NK-92 (cell line): ENCODE results near the gene AKAP1.

Source experiments
- DNase-seq: peaks from one replicate; lab custom pipeline; 2025; ENCODE audit not compliant: unreplicated experiment; lab: John Stamatoyannopoulos, UW

Gene AKAP1, protein sequence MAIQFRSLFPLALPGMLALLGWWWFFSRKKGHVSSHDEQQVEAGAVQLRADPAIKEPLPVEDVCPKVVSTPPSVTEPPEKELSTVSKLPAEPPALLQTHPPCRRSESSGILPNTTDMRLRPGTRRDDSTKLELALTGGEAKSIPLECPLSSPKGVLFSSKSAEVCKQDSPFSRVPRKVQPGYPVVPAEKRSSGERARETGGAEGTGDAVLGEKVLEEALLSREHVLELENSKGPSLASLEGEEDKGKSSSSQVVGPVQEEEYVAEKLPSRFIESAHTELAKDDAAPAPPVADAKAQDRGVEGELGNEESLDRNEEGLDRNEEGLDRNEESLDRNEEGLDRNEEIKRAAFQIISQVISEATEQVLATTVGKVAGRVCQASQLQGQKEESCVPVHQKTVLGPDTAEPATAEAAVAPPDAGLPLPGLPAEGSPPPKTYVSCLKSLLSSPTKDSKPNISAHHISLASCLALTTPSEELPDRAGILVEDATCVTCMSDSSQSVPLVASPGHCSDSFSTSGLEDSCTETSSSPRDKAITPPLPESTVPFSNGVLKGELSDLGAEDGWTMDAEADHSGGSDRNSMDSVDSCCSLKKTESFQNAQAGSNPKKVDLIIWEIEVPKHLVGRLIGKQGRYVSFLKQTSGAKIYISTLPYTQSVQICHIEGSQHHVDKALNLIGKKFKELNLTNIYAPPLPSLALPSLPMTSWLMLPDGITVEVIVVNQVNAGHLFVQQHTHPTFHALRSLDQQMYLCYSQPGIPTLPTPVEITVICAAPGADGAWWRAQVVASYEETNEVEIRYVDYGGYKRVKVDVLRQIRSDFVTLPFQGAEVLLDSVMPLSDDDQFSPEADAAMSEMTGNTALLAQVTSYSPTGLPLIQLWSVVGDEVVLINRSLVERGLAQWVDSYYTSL

DNA sequence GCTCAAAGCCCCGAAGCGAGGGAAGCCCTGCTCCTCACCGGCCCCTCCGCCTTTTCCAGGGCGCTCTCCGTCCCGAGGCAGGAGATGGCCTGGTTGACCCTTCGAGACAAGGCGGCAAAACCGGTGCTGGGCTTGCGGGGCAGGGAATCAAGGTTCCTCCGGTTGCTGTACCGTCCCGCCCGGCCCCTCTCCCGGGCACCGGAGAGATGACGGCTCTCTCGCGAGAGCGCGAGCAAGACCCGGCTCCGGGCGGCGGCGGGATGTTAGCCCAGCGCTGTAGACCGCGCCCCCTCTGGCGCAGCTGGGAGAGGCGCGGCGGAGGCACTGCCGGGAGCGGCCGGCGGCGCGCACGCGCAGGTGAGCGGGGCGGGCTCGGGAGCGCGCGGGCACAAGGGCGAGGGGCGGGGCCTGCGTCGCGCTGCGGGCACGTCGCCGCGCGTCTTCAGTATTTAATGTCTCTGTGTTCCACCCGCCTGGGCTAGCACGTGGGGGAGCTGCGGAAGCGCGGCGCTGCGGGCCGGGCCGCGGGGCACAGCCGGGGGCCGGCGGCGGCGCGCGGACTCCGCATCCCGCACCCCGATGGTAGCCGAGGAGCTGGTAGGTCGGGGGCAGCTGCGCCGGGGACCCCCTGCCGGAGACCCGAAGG, at the start of gene AKAP1:
TSS of gene AKAP1 (plus strand) at position 445 of the 646 bp plus-strand sequence. CDS start 20,219 bp downstream, outside the sequence.
- DNase-seq = peak; percentile 75

DNA sequence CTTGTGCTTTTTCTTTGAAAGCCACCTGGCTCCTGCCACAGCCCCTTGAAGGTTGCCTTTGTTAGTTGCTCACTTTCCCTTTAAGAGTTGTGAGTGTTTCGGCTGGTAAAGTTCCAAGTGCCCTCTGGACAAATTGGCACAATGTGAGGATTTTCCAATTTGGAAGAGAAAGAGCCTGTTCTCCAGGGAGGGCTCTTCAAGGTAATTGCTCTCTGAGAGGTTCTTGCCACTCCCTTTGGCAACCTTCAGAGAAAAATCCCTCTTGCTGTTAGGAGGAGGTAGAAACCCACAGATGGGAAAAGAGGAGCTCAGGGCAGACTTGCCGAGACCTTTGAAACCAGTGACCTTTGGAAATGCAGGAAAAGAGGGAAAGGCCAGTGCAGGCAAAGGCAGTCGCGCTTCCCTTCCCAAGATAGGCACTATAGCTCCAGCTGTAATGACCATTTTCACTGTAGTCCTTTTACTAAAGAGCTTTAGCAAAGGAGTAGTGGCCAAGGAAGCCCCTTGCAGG, 49.0 kb upstream of the AKAP1 start:
- no peak for DNase-seq

DNA sequence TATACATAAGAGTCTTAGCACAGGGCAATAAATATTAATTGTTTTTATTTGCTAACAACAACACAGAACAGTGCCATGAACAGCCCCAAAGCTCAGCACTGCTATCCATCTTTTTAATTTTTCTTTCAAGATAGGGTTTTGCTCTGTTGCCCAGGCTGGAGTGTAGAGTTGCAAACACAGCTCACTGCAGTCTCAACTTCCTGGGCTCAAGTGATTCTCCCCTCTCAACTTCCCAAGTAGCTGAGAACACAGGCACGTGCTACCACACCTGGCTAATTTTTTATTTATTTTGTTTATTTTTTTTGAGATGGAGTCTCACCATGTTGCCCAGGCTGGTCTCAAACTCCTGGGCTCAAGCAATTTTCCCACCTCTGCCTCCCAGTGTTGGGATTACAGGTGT, 47.6 kb upstream of the AKAP1 start:
- DNase-seq = no peak

DNA sequence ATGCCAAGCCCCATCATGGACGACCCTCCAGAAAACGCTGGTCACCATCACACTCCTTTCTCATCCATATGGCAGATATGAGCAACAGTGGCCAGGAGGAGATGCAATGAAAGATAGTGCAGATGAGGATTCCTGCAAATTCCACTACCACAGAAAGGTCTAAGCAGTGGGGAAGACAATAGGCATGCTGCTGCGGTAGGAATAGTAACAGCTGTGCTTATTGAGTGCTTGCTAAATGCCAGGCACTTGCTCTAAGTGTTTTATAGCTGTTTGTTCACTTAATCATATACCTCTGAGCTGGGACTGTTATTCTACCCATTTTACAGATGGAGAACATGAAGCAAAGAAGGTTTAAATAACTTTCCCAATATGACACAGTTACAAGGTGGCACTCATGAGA, 46.6 kb upstream of the AKAP1 start:
- DNase-seq = no peak

DNA sequence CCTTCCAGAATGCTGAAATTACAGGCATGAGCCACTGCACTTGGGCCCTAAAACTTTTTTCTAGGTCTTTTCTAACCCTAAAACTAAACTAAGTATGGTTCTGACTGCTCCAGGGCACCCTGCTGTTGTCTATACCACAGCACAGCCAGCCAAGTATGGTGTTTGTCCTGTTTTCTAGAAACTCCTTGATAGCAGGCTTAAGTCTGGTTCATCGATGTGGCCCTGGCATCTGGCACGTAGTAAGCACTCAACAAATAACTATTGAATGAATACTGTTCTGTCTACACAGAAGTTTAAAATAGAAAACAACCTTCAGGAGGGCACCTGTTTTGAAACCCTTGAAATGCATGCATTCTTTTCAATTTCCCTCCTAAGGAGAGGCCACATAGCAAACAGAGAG, 44.5 kb upstream of the AKAP1 start:
- no peak for DNase-seq

DNA sequence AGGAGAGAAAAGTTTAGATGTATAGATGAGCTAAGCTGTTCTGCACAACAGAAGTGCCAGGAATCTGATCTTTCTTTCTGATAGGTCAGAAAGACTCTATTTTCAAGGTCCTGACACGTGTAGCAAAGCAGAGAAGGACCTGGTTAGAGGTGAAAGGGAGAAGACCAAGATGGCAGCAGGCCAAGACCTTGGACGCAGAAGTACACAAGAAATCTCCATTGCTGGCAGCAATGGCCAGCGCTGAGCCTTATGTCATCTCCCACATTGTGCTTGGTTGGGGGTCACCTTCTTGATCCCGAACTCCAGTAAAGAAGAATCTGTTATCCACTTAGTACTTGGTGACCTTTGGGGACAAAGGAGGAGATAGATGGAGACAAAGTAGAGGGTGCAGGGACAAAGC, 41.8 kb upstream of the AKAP1 start:
- DNase-seq = no peak

DNA sequence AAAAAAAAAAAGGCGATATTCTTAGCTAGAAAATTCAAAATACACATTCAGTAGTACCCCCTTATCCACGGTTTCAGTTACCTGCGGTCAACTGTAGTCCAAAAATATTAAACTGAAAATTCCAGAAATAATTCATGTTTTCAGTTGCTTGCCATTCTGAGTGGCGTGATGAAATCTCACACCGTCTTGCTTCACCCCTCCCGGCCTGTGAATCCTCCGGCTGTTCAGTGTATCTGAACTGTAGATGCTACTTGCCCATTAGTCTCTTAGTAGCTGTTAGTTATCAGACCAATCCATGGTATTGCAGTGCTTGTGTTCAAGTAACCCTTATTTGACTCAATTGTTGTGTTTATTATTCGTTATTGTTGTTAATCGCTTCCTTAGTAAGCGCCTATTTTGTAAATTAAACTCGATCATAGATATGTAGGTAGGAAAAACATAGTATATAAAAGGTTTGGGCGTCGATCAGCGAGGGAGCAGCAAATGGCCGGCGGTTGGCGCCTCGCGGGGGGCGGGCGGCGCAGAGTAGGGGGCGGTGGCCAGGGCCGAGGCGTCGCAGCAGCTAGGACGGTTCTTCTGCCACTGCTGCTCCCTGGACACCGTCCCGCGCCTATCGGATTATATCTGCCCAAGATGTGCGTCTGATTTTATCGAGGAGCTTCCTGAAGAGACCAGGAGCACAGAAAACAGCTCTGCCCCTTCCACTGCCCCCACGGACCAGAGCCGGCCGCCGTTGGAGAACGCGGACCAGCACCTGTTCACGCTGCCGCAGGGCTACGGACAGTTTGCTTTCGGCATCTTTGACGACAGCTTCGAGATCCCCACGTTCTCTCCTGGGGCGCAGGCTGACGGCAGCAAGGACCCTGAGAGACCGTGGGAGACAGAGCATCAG, 39.8 kb upstream of the AKAP1 start:
- no peak for DNase-seq

DNA sequence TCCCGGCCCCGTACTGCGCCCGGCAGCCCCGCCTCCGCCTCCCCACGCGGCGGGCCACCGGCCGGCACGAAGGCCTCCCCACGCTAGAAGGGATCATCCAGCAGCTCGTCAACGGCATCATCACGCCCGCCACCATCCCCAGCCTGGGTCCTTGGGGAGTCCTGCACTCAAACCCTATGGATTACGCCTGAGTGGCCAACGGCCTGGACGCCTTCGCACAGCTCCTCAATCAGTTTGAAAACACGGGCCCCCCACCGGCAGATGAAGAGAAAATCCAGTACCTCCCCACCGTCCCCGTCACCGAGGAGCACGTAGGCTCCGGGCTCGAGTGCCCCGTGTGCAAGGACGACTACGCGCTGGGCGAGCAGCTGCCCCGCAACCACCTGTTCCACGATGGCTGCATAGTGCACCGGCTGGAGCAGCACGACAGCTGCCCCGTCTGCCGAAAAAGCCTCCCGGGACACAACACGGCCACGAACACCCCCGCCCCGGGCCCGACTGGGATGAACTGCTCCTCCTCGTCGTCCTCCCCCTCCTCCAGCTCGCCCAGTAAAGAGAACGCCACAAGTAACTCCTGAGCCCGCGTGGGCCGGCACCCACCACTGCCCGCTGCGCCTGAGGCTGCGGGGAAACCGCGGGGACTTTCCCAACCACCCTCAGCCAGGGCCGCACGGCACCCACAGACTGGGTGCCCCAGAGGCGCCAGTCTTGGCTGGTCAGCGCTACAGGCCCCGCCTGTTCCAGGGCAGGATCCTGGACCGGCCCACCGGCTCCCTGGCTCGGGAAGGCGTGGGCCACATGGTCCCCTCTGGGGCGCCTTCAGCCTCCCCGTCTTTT, 39.0 kb upstream of the AKAP1 start:
- no peak for DNase-seq

DNA sequence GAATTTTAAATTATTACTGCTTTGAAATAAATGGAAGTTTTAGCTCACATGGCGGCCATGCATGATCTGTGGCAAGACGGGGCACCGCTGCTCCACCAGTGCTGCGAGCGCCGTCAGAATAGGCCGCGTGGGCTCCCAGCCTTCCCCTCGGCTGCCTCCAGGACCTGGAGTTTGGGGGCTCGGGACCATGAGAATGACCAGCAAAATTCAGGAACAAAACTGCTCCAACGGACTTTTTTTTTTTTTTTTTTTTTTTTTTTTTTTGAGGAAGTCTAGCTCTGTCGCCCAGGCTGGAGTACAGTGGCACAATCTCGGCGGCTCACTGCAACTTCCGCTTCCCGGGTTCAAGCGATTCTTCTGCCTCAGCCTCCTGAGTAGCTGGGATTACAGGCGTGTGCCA, 38.3 kb upstream of the AKAP1 start:
- DNase-seq = no peak

DNA sequence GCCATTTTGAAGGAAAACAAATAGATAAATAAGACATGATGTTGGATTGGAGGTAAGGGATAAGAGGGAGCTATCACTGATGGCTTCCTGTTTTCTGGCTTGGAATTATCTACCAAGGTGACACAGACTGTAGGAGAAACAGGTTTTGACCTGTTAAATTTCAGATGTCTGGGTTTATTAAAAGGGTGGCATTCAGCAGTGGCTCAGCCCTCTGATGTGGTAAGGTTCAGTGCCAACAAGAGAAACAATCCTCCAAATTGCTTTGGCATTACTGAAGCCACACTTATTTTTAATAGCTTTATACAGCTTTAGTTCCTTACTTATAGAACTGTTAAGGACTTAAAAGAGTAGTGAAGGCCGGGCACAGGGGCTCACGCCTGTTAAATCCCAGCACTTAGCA, 37.0 kb upstream of the AKAP1 start:
- no peak for DNase-seq

DNA sequence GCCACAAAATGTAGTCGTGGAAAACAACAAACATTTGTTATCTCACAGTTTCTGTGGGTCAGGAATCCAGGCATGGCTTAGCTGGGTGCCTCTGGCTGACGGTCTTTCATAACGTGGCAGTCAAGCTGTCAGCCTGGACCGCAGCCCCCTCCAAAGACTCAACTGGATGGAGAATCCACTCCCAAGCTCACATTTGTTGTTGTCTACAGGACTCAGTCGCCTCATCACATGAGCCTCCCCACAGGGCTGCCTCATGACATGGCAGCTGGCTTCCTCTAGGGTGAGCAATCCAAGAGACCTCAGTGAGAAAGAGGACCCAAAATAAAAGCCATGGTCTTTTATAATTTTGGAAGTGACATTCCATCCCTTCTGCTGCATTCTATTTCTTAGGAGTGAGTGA, 34.7 kb upstream of the AKAP1 start:
- DNase-seq = no peak

DNA sequence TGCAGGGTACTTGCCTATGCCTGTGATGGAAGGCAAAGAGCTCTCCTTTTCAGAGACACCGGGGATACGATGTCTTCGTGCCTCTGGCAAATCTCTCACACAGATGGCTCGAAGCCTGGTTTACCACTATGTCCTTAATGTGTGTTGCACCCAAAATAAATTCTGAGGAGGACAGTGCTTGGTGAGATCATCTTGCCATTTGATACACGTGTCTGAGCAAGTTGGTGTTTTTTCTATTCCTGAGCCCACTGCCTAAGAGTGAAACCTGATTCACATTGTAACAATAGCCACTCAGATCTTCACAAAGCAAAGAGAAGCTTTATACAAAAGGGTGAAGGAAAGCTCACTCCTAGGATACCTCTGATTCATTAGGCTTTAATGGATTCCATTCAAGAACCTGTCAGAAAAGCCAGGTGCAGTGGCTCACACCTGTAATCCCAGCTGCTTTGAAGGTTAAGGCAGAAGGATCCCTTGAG, 33.1 kb upstream of the AKAP1 start:
- DNase-seq = no peak

DNA sequence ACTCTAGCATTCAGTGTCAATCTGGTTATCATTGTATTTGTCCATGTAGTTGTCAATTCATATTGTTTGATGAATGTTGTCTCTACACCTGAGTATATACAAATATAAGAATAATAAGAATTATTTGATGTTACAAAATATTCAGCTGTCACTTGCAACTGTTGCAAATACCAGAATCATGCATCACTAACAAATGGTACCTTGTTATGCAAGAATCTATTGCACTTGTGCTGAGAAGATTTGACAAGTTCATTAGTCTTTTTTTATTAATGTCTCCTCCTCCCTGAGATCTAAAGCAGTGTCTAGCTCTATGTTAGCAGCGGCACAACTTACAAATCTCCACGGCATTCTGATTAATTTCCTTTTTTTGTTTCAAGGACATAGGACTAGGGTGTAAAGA, 22.2 kb upstream of the AKAP1 start:
- no peak for DNase-seq

DNA sequence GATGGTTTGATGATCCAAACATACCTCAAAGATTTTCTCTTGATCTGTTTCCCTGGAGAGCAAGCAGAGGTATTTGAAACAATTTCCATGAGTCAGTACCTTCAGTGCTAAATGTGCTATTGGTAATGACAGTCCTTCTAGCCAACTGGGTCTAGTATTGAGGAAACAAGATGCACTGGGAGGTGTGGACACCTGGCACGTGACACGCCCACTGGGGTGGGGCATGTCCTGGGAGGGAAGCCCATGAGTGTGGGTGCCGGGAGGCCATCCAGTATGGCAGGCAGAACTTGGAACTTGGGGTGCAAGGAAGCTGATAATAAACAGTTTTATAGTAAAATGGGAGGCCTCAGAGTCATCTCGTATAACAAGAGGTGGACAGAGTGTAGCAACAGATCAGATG, 17.9 kb upstream of the AKAP1 start:
- no peak for DNase-seq

DNA sequence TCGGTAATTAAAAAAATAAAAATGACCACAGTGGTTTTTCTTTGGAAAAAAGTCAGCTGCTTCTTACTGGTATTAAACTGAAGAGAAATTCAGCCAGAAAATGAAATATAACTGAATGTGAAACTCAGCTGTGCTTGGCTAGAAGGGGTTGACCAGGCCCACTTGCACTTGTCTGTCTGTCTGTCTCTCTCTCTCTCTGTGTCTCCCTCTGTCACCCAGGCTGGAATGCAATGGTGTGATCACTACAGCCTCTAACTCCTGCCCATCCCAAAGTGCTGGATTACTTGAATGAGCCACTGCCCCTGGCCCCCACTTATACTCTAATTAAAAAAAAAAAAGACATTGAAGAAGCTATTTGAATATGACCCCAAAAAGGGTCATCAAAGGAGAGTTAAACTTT, 17.3 kb upstream of the AKAP1 start:
- DNase-seq = no peak

DNA sequence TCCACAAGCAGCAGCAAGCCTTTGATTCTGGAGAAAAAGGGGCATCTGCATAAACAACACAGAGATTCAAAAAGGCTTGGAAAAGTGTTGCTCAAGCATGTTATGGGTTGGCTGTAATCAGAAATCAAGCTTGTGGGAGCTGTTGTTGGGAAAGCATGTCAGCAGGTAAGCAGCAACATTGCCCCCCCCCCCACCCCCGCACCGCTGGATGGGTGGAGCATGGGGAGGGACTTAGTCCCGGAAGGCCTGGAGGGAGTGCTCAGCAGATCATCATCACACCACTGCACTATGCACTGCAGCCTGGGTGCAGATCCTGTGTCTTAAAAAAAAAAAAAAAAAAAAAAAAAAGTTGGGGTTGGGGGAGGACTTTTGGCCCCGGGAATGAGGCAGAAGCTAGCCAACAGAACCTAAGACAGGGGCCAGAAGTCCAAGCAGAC, 16.8 kb upstream of the AKAP1 start:
- no peak for DNase-seq

DNA sequence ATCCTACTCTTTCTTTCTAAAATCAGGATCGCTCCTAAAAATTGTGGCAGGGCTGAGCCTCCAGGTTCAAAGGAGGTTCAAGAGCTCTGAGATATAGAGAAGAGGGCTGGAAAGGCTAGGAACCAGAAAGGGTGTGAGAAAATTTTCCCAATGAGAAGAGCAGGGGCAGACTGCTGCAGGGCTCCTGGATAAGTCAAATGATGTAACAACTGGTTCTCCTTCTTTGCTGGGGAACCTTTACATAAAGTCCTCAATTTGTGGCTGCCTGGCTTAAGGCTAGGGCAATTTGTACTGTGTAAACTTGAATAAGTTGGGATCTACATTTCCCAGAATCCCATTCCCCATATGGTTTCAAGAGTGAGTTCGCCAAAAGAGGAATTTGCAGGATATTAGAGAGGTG, 16.3 kb upstream of the AKAP1 start:
- no peak for DNase-seq

DNA sequence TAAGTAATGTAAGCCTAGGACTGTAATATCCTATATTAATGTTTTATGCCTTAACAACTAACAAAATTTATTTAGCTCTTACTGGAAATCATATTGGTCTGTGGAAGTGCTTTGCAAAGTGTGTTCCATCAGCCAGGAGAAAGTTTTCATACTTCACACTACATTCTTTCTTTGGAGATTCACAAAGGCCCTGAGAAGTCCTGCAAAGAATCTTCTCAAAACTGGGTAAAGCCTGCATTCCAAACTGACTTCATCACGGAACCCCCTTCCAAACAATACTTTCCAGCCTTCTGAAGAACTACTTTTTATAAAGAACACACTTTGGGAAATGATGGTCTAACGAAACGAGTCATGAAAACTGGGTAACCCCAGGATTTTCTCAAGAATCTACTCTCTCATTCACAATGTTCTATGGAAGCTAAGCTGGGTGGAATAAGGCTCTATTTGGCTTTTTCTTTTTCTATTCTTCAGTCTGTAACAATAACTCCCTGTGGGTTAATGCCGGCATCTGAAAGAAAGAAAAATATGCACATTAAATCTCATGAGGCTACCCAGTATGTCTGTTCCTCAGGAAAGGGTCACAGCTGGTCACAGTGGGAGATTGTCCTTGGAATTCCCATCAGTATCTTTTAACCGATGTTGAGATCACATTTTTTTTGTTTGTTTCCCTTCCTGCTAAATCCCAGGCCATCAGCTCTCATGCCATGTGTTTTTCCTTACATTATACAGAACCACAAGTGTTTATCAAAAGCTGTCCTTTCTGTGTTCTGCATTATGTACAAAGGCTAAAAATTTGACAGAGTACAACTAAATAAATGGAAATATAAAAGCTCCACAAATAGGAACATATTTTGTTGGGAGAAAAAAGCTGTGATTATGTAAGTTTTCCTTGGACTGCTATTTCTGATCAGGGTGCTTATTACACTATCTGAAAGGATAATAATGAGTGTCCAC, 12.8 kb upstream of the AKAP1 start:
- no peak for DNase-seq
